MM.1S (cell line): Measurements from ENCODE around the gene HIVEP1.

Experiments
- DNase-seq: peaks from one replicate; pipeline ENCODE4 v3.0.0-alpha.2; 2015
- H2AFZ ChIP-seq: fragments of 300-600 bp; sonication (generic); 2 replicates; pipeline ENCODE4 v1.6.0; 2016; ENCODE audit warnings: antibody characterized with exemption, low read length
- H3F3A ChIP-seq: fragments of 300-600 bp; sonication (generic); 2 replicates; pipeline ENCODE4 v1.6.1; 2016; ENCODE audit warnings: mild to moderate bottlenecking, antibody characterized with exemption, low read length, moderate library complexity, mixed read lengths; ENCODE audit not compliant: insufficient read depth
- H3K27ac ChIP-seq: fragments of 300-600 bp; sonication (generic); 2 replicates; pipeline ENCODE4 v1.5.1; 2016; ENCODE audit warnings: mild to moderate bottlenecking, low read length
- H3K27me3 ChIP-seq: fragments of 300-600 bp; sonication (generic); replicated peaks from 2 replicates; pipeline ENCODE4 v1.6.0; 2016; ENCODE audit warnings: low read length; ENCODE audit not compliant: insufficient read depth
- H3K36me3 ChIP-seq: fragments of 300-600 bp; sonication (generic); replicated peaks from 2 replicates; pipeline ENCODE4 v1.6.1; 2016; ENCODE audit warnings: mild to moderate bottlenecking, low read length, mixed read lengths; ENCODE audit not compliant: insufficient read depth
- H3K4me1 ChIP-seq: fragments of 300-600 bp; sonication (generic); 2 replicates; pipeline ENCODE4 v1.6.1; 2016; ENCODE audit warnings: low read length, mixed read lengths
- H3K4me2 ChIP-seq: fragments of 300-600 bp; sonication (generic); 2 replicates; pipeline ENCODE4 v1.6.0; 2016; ENCODE audit warnings: low read depth, low read length
- H3K4me3 ChIP-seq: fragments of 300-600 bp; sonication (generic); 2 replicates; pipeline ENCODE4 v1.5.1; 2016; ENCODE audit warnings: low read length, mixed read lengths
- H3K79me2 ChIP-seq: fragments of 300-600 bp; sonication (generic); 2 replicates; pipeline ENCODE4 v1.6.1; 2016; ENCODE audit warnings: mixed run types, low read length, mixed read lengths
- H3K9ac ChIP-seq: fragments of 300-600 bp; sonication (generic); 2 replicates; pipeline ENCODE4 v1.6.1; 2016; ENCODE audit warnings: low read length, mixed read lengths
- H3K9me2 ChIP-seq: fragments of 300-600 bp; sonication (generic); replicated peaks from 2 replicates; pipeline ENCODE4 v1.6.1; 2016; ENCODE audit warnings: mild to moderate bottlenecking, low read length, mixed read lengths; ENCODE audit not compliant: insufficient read depth
- H3K9me3 ChIP-seq: fragments of 300-600 bp; sonication (generic); replicated peaks from 2 replicates; pipeline ENCODE4 v1.6.1; 2016; ENCODE audit warnings: mild to moderate bottlenecking, low read length, mixed read lengths; ENCODE audit not compliant: insufficient read depth
- H4K20me1 ChIP-seq: fragments of 300-600 bp; sonication (generic); 2 replicates; pipeline ENCODE4 v1.6.1; 2016; ENCODE audit warnings: mild to moderate bottlenecking, low read length, moderate library complexity, mixed read lengths; ENCODE audit not compliant: insufficient read depth
- EZH2 ChIP-seq: fragments of 300-600 bp; sonication (generic); optimal IDR thresholded peaks from 2 replicates; pipeline ENCODE3; 2017; ENCODE audit warnings: low read depth, mild to moderate bottlenecking, antibody characterized with exemption, low read length, mixed read lengths
- EZH2phosphoT487 ChIP-seq: fragments of 300-600 bp; sonication (generic); IDR thresholded peaks from 2 replicates; pipeline ENCODE4 v1.6.1; 2018; ENCODE audit warnings: antibody characterized with exemption, low read length
- TF ChIP-seq, protein P1 (sequence below): fragments of 300-600 bp; sonication (generic); IDR thresholded peaks from 2 replicates; pipeline ENCODE4 v1.5.1; 2016; ENCODE audit warnings: antibody characterized with exemption, low read length, mixed read lengths

Gene HIVEP1

DNA sequence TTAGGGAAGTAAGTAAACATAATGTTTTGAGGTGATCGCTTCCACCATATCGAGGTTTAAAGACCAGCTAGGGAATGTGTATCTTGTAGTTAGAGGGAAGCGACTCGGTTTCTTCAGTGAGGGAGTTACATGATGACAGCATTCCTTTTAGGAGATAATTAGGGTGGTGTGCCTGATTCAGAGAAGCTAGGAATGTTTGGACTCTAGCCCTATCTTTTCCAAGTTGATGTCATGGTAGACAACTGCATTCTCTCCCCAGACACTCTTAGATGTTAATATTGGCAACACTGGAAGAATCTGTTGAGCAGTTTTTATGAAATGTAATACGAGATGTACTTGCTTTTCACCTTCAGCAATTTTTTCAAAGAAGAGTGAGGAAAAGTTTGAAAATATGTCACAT, 12.9 kb upstream of the HIVEP1 start:
- Histone ChIP-seq H3K4me3 (no peak overlapping the region), H3K4me1 (no peaks in the 10 kb centered on the region), H3F3A (no peaks in the 10 kb centered on the region), H3K27ac (no peak overlapping the region), H3K9ac (no peak overlapping the region), H3K79me2 (no peaks in the 10 kb centered on the region), H3K9me3 (no peaks in the 10 kb centered on the region), H3K27me3 (no peaks in the 10 kb centered on the region), H3K36me3 (no peaks in the 10 kb centered on the region), H4K20me1 (no peaks in the 10 kb centered on the region), H2AFZ (no peak overlapping the region), H3K9me2 (no peaks in the 10 kb centered on the region), H3K4me2 (no peak overlapping the region)
- DNase-seq, result no peak
- TF ChIP-seq EZH2 (no peak), EZH2phosphoT487 (no peak)
- TF ChIP-seq, protein P1, sequence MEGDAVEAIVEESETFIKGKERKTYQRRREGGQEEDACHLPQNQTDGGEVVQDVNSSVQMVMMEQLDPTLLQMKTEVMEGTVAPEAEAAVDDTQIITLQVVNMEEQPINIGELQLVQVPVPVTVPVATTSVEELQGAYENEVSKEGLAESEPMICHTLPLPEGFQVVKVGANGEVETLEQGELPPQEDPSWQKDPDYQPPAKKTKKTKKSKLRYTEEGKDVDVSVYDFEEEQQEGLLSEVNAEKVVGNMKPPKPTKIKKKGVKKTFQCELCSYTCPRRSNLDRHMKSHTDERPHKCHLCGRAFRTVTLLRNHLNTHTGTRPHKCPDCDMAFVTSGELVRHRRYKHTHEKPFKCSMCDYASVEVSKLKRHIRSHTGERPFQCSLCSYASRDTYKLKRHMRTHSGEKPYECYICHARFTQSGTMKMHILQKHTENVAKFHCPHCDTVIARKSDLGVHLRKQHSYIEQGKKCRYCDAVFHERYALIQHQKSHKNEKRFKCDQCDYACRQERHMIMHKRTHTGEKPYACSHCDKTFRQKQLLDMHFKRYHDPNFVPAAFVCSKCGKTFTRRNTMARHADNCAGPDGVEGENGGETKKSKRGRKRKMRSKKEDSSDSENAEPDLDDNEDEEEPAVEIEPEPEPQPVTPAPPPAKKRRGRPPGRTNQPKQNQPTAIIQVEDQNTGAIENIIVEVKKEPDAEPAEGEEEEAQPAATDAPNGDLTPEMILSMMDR, result no peak

DNA sequence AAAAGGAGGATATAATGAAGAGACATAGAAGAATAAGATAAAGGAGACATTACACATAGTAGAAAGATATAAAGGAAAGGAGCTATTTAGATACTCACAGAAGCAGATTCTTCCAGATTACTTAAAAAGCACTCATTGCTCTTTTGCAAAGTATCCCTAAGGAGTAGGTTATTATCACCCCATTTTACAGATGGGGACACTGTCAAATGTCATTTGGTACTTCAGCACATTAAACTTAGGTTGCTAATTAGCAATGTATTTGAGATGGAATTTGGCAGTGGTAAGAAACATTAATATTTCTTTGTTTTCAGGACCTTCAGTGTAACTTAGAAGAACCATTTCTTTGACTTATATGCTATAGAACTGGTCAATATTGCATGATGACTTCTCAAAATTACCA, 11.9 kb upstream of the HIVEP1 start:
- no peaks in the 10 kb centered on the region for H3K9me2 ChIP-seq
- no peaks in the 10 kb centered on the region for H3K36me3 ChIP-seq
- no peak overlapping the region for H3K4me2 ChIP-seq
- DNase-seq, result no peak
- no peaks in the 10 kb centered on the region for H3F3A ChIP-seq
- no peaks in the 10 kb centered on the region for H3K4me1 ChIP-seq
- no peaks in the 10 kb centered on the region for H3K27me3 ChIP-seq
- TF ChIP-seq EZH2phosphoT487 (no peak), EZH2 (no peak)
- TF ChIP-seq, protein P1, result no peak
- H3K27ac ChIP-seq, result no peak overlapping the region
- H3K79me2 ChIP-seq, result no peaks in the 10 kb centered on the region
- H3K4me3 ChIP-seq, result no peak overlapping the region
- no peaks in the 10 kb centered on the region for H4K20me1 ChIP-seq
- H3K9me3 ChIP-seq, result no peaks in the 10 kb centered on the region
- H2AFZ ChIP-seq, result no peak overlapping the region
- no peak overlapping the region for H3K9ac ChIP-seq

DNA sequence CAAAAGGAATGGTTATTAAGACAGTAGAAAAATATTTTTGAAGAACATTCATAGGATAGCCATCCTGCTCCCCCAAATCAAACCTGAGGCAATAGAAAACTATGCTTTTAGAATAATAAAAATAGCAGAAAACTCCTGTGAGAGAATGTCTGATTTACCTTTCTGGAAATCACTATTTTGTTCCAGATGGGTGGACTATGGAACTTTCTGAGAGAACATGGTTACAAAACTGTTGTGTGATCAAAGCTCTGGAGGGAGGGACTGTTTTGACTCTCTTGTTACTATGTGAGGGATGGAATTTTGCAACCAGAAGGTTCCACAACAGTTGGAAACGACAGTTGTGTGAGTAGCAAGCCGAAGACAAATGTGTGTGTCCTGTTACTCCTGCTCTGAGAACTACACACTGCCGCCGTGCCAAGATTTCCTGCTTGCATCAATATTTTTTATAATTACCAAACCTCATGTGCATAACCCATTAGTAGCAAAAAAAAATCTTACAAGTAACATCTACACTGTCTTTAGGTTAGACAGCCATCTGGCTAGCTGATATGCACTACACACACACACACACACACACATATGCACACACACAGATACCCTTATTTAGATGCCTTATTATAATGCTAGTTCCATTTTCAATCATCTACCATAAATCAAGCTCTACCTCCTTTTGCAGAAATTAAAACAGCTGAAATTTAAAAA, 11.0 kb upstream of the HIVEP1 start:
- no peak overlapping the region for H3K4me2 ChIP-seq
- H3K79me2 ChIP-seq, result no peaks in the 10 kb centered on the region
- no peaks in the 10 kb centered on the region for H3K9me3 ChIP-seq
- DNase-seq, result no peak
- no peaks in the 10 kb centered on the region for H3K9me2 ChIP-seq
- TF ChIP-seq EZH2phosphoT487, result no peak
- H3K36me3 ChIP-seq, result no peaks in the 10 kb centered on the region
- H3K27me3 ChIP-seq, result no peaks in the 10 kb centered on the region
- no peaks in the 10 kb centered on the region for H4K20me1 ChIP-seq
- H3K4me3 ChIP-seq, result no peak overlapping the region
- no peak overlapping the region for H2AFZ ChIP-seq
- no peak overlapping the region for H3K27ac ChIP-seq
- no peaks in the 10 kb centered on the region for H3F3A ChIP-seq
- H3K4me1 ChIP-seq, result no peaks in the 10 kb centered on the region
- no peak overlapping the region for H3K9ac ChIP-seq

DNA sequence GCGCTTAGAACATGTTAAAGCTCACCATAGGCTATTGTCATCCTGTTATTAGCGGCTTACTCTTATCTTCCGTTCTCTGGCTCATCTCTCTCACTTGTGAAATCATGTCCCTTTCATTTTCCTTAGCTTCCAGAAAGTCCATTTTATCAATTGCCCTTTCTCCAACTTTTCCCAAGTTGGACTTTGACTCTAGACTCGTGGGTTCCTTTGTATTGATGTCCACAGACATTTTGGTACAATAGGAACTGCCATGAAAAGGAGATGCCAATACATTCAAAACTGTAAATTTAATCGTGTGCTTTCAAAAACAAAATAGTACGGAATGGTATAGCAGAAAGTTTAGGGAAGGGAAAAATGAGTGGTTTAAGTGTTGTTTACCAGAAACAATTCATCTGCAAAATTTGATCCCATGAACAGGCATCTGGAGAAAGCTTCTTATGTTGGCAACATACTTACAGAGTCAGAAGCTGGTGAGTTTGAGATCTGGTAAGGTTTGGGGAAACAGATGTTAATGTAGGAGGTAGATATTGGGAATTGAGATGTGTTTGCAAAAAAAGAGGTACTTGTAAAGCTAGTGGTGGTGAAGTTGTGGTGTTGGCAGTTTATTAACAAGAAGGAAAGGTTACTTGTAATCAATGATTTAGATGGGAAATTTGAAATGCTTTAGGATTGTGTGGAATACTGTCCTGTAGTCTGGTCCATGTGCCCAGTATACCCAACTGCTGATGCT, 10.2 kb upstream of the HIVEP1 start:
- H3K4me1 ChIP-seq, result no peaks in the 10 kb centered on the region
- no peak overlapping the region for H3K27ac ChIP-seq
- no peak overlapping the region for H2AFZ ChIP-seq
- no peaks in the 10 kb centered on the region for H3K27me3 ChIP-seq
- H3K9ac ChIP-seq, result no peak overlapping the region
- no peaks in the 10 kb centered on the region for H3K9me3 ChIP-seq
- no peak overlapping the region for H3K4me2 ChIP-seq
- no peaks in the 10 kb centered on the region for H4K20me1 ChIP-seq
- no peak for DNase-seq
- H3F3A ChIP-seq, result no peaks in the 10 kb centered on the region
- H3K79me2 ChIP-seq, result no peaks in the 10 kb centered on the region
- TF ChIP-seq EZH2phosphoT487 (no peak), EZH2 (no peak)
- TF ChIP-seq, protein P1, result no peak
- H3K36me3 ChIP-seq, result no peaks in the 10 kb centered on the region
- no peak overlapping the region for H3K4me3 ChIP-seq
- H3K9me2 ChIP-seq, result no peaks in the 10 kb centered on the region
